OCI-LY3 (cell line): Measurements from ENCODE around the gene PEMT.
"Not testable (repeated sequence)": the region's sequence is repeated elsewhere in the genome, so short reads cannot be mapped to it uniquely, and the experiment has no call there.

ENCODE experiments used
- H2AFZ ChIP-seq: fragments of 200-600, 300-600 bp; shearing (Covaris generic); 2 replicates; pipeline ENCODE4 v1.6.0; 2014; ENCODE audit warnings: antibody characterized with exemption, low read depth, low read length
- H3K27ac ChIP-seq: fragments of 200-600, 300-600 bp; sonication (generic); 2 replicates; pipeline ENCODE4 v1.5.1; 2014; ENCODE audit warnings: mild to moderate bottlenecking, low read length, moderate library complexity, mixed read lengths
- H3K27me3 ChIP-seq: fragments of 200-600, 300-600 bp; sonication (generic); 2 replicates; pipeline ENCODE4 v1.6.1; 2014; ENCODE audit warnings: low read depth, low read length, mixed read lengths
- H3K36me3 ChIP-seq: fragments of 200-600, 300-600 bp; sonication (generic); replicated peaks from 2 replicates; pipeline ENCODE3; 2014; ENCODE audit warnings: low read depth, low read length, mixed read lengths
- H3K4me1 ChIP-seq: fragments of 300-600, 200-600 bp; sonication (generic); 2 replicates; pipeline ENCODE4 v1.6.1; 2014; ENCODE audit warnings: low read length, mixed read lengths
- H3K4me2 ChIP-seq: fragments of 200-600, 300-600 bp; sonication (generic); 2 replicates; pipeline ENCODE4 v1.6.1; 2014; ENCODE audit warnings: low read length, mixed read lengths
- H3K4me3 ChIP-seq: fragments of 300-600, 200-600 bp; sonication (generic); 2 replicates; pipeline ENCODE4 v1.5.1; 2014; ENCODE audit warnings: antibody characterized with exemption, mild to moderate bottlenecking, low read length, moderate library complexity
- H3K79me2 ChIP-seq: fragments of 300-600, 200-600 bp; shearing (Covaris generic); 2 replicates; pipeline ENCODE4 v1.6.1; 2014; ENCODE audit warnings: mild to moderate bottlenecking, low read length, mixed read lengths
- H3K9ac ChIP-seq: fragments of 300-600, 200-600 bp; shearing (Covaris generic); 2 replicates; pipeline ENCODE4 v1.6.0; 2014; ENCODE audit warnings: mild to moderate bottlenecking, low read length, moderate library complexity
- H3K9me3 ChIP-seq: fragments of 200-600, 300-600 bp; shearing (Covaris generic); 2 replicates; pipeline ENCODE4 v1.6.1; 2014; ENCODE audit warnings: low read length, mixed read lengths; ENCODE audit not compliant: insufficient read depth
- H4K20me1 ChIP-seq: fragments of 200-600, 300-600 bp; sonication (generic); 2 replicates; pipeline ENCODE4 v1.6.1; 2016; ENCODE audit warnings: low read length, mixed read lengths; ENCODE audit not compliant: insufficient read depth
- EZH2phosphoT487 ChIP-seq: fragments of 200-600 bp; shearing (Covaris generic); IDR thresholded peaks from 2 replicates; pipeline ENCODE4 v1.6.1; 2018; ENCODE audit warnings: antibody characterized with exemption, mixed run types, low read depth
- TF ChIP-seq, protein P1 (sequence below): fragments of 200-600, 300-600 bp; sonication (generic); IDR thresholded peaks from 2 replicates; pipeline ENCODE4 v1.5.1; 2014; ENCODE audit warnings: antibody characterized with exemption, low read length, low read depth

Gene PEMT

GRCh38 chr17:17491031-17491471, 100.5 kb downstream of the PEMT start:
- Histone ChIP-seq H3K9ac (no peak overlapping the region), H3K4me1 (no peaks in the 10 kb centered on the region), H3K27ac (no peak overlapping the region), H2AFZ (no peak overlapping the region), H3K79me2 (no peaks in the 10 kb centered on the region), H3K4me2 (no peak overlapping the region), H3K4me3 (no peak overlapping the region), H3K36me3 (no peaks in the 10 kb centered on the region), H4K20me1 (no peaks in the 10 kb centered on the region), H3K9me3 (no peaks in the 10 kb centered on the region), H3K27me3 (no peaks in the 10 kb centered on the region)
- TF ChIP-seq, protein P1, sequence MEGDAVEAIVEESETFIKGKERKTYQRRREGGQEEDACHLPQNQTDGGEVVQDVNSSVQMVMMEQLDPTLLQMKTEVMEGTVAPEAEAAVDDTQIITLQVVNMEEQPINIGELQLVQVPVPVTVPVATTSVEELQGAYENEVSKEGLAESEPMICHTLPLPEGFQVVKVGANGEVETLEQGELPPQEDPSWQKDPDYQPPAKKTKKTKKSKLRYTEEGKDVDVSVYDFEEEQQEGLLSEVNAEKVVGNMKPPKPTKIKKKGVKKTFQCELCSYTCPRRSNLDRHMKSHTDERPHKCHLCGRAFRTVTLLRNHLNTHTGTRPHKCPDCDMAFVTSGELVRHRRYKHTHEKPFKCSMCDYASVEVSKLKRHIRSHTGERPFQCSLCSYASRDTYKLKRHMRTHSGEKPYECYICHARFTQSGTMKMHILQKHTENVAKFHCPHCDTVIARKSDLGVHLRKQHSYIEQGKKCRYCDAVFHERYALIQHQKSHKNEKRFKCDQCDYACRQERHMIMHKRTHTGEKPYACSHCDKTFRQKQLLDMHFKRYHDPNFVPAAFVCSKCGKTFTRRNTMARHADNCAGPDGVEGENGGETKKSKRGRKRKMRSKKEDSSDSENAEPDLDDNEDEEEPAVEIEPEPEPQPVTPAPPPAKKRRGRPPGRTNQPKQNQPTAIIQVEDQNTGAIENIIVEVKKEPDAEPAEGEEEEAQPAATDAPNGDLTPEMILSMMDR = no peak
- no peak for TF ChIP-seq EZH2phosphoT487

DNA sequence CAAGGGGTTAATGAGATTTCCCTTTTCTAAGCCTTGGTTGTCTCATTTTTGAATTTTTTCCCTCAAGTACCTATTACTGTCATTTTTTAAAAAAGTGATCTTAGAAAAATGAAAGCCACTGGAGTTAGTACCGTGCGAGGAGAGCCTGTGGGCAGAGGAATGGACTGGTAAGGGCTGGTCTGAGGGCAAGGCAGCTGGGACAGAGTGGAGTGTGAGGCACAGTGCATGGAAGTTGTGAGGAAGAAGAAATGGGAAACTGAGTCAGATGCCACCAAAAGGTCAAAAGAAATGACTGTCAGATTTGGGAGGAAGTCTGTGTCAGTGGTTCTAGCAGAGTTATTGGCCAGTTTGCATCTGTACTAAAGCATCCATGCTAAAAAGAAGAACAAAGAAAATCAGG, 103.5 kb downstream of the PEMT start:
- Histone ChIP-seq H3K4me3 (no peak overlapping the region), H3K9me3 (no peaks in the 10 kb centered on the region), H3K27me3 (no peaks in the 10 kb centered on the region), H3K36me3 (no peaks in the 10 kb centered on the region), H2AFZ (no peak overlapping the region), H4K20me1 (no peaks in the 10 kb centered on the region), H3K4me1 (no peaks in the 10 kb centered on the region), H3K9ac (no peak overlapping the region), H3K27ac (no peak overlapping the region), H3K79me2 (peaks cover 10% of the 10 kb centered on the region), H3K4me2 (no peak overlapping the region)
- no peak for TF ChIP-seq EZH2phosphoT487
- TF ChIP-seq, protein P1 = no peak

DNA sequence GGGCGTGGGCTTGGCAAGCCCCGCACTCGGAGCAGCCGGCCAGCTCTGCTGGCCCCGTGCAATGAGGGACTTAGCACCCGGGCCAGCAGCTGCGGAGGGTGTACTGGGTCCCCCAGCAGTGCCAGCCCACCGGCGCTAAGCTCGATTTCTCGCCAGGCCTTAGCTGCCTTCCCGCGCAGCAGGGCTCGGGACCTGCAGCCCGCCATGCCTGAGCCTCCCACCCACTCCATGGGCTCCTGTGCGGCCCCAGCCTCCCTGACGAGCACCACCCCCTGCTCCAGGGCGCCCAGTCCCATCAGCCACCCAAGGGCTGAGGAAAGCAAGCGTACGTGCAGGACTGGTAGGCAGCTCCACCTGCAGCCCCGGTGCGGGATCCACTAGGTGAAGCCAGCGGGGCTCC, 105.1 kb downstream of the PEMT start:
- H3K27ac ChIP-seq, H3K9me3 ChIP-seq, H3K4me2 ChIP-seq, H3K4me1 ChIP-seq, H3K36me3 ChIP-seq, H3K9ac ChIP-seq, H2AFZ ChIP-seq, H3K27me3 ChIP-seq, H4K20me1 ChIP-seq, H3K4me3 ChIP-seq: not testable (repeated sequence)
- peaks cover 20% of the 10 kb centered on the region for H3K79me2 ChIP-seq

- H3K9me3 ChIP-seq = no peaks in the 10 kb centered on the region
- H4K20me1 ChIP-seq = no peaks in the 10 kb centered on the region
- peaks cover 20% of the 10 kb centered on the region for H3K79me2 ChIP-seq
- no peak overlapping the region for H2AFZ ChIP-seq
- H3K36me3 ChIP-seq = no peaks in the 10 kb centered on the region
- no peak overlapping the region for H3K4me2 ChIP-seq
- no peak for TF ChIP-seq EZH2phosphoT487
- TF ChIP-seq, protein P1 = no peak
- no peaks in the 10 kb centered on the region for H3K4me1 ChIP-seq
- no peak overlapping the region for H3K4me3 ChIP-seq
- no peaks in the 10 kb centered on the region for H3K27me3 ChIP-seq
- no peak overlapping the region for H3K27ac ChIP-seq
- H3K9ac ChIP-seq = no peak overlapping the region
These were observed 106.1 kb downstream of the PEMT start for GRCh38 chr17:17485420-17485819.

DNA sequence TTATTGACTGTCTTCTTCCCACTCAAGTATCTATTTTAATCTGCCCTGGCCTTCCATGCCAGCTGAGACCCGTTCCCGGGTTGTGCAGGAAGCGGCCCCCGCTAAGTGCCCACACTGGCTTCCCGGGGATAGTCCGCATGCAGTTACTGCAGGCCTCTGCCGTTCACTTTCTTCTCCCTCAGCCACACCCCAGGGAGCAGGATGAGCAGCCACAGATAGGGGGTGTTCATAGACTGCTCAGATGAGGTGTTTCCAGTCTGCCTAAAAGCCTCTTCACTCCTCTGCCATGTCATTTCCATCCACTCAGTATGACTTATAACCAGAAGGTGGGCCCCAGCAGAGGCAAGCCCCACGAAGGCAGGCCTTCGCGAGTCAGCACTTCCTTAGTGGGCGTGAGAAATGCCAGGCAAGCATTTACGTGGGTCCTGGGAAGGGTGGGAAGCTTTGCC, 107.0 kb downstream of the PEMT start:
- TF ChIP-seq, protein P1 = no peak
- no peak for TF ChIP-seq EZH2phosphoT487
- no peak overlapping the region for H3K4me3 ChIP-seq
- no peaks in the 10 kb centered on the region for H3K9me3 ChIP-seq
- H3K9ac ChIP-seq = no peak overlapping the region
- no peaks in the 10 kb centered on the region for H3K4me1 ChIP-seq
- H3K27ac ChIP-seq = no peak overlapping the region
- no peak overlapping the region for H3K4me2 ChIP-seq
- H3K36me3 ChIP-seq = no peaks in the 10 kb centered on the region
- no peaks in the 10 kb centered on the region for H4K20me1 ChIP-seq
- no peak overlapping the region for H2AFZ ChIP-seq
- no peaks in the 10 kb centered on the region for H3K27me3 ChIP-seq
- peaks cover 20% of the 10 kb centered on the region for H3K79me2 ChIP-seq
